WTC11 (cell line): ENCODE data around the gene ST3GAL6. TPM values are rescaled to one million over a fixed set of nuclear protein-coding genes. Genes with fewer than 3 reads are reported as not detected.

Experiments used
- ATAC-seq: fragments of 200-7000 bp; cut with Tn5 transposase; 2 replicates; pipeline ENCODE4 v1.10.0; 2021; ENCODE audit warnings: mild to moderate bottlenecking, moderate library complexity
- CTCF ChIA-PET: fragments of 300-600 bp; sonication (Branson Sonifier 250); formaldehyde crosslinking; loops from one replicate; lab custom pipeline; 2021; ENCODE audit warnings: antibody characterized with exemption; lab: Charles Lee
- POLR2A ChIA-PET: fragments of 350-600 bp; sonication (Branson Sonifier 250); formaldehyde crosslinking; loops from one replicate; lab custom pipeline; 2021; ENCODE audit warnings: antibody characterized with exemption; lab: Charles Lee
- DNase-seq: peaks from one replicate; pipeline ENCODE4 v3.0.0; 2021; ENCODE audit warnings: low spot score
- H3K27ac Mint-ChIP-seq: 2 replicates; pipeline ENCODE4 v1.8.0; 2021; ENCODE audit warnings: mixed read lengths
- H3K27me3 Mint-ChIP-seq: 2 replicates; pipeline ENCODE4 v1.8.0; 2021; ENCODE audit warnings: low read depth, mild to moderate bottlenecking, moderate library complexity, mixed read lengths
- H3K36me3 Mint-ChIP-seq: 2 replicates; pipeline ENCODE4 v1.8.0; 2021; ENCODE audit warnings: mixed read lengths
- H3K4me1 Mint-ChIP-seq: 2 replicates; pipeline ENCODE4 v1.8.0; 2022; ENCODE audit warnings: mixed read lengths
- H3K4me3 Mint-ChIP-seq: 2 replicates; pipeline ENCODE4 v1.8.0; 2021; ENCODE audit warnings: mild to moderate bottlenecking, moderate library complexity, mixed read lengths
- H3K9me3 Mint-ChIP-seq: 2 replicates; pipeline ENCODE4 v1.8.0; 2021; ENCODE audit warnings: mixed read lengths
- ARID4B ChIP-seq: sonication (generic); formaldehyde crosslinking; IDR thresholded peaks from 2 replicates; pipeline ENCODE4 v1.8.0; 2023; ENCODE audit warnings: missing genetic modification reagents, mild to moderate bottlenecking, borderline replicate concordance
- ATF3 ChIP-seq: sonication (generic); formaldehyde crosslinking; conservative IDR thresholded peaks from 2 replicates; pipeline ENCODE4 v1.8.1; 2022; ENCODE audit warnings: mild to moderate bottlenecking, missing genetic modification reagents
- ETV6 ChIP-seq: sonication (generic); formaldehyde crosslinking; IDR thresholded peaks from 2 replicates; pipeline ENCODE4 v1.8.1; 2022; ENCODE audit warnings: mild to moderate bottlenecking, missing genetic modification reagents
- GABPB1 ChIP-seq: sonication (generic); formaldehyde crosslinking; IDR thresholded peaks from 2 replicates; pipeline ENCODE4 v1.8.1; 2023; ENCODE audit warnings: mild to moderate bottlenecking, missing genetic modification reagents
- IRF2 ChIP-seq: sonication (generic); formaldehyde crosslinking; IDR thresholded peaks from 2 replicates; pipeline ENCODE4 v1.8.0; 2022; ENCODE audit warnings: low read depth, missing genetic modification reagents, borderline replicate concordance
- NFYB ChIP-seq: sonication (generic); formaldehyde crosslinking; conservative IDR thresholded peaks from 2 replicates; pipeline ENCODE4 v1.8.0; 2022; ENCODE audit warnings: low read depth, missing genetic modification reagents
- STAT6 ChIP-seq: sonication (generic); formaldehyde crosslinking; conservative IDR thresholded peaks from 2 replicates; pipeline ENCODE4 v1.8.1; 2023; ENCODE audit warnings: mild to moderate bottlenecking, low read depth, missing genetic modification reagents, moderate library complexity
- ZMAT4 ChIP-seq: fragments of 250-450 bp; sonication (Bioruptor Pico); IDR thresholded peaks from 2 replicates; pipeline ENCODE4 v1.9.0; 2021; ENCODE audit warnings: mild to moderate bottlenecking
- ZNF317 ChIP-seq: sonication (generic); formaldehyde crosslinking; IDR thresholded peaks from 2 replicates; pipeline ENCODE4 v1.8.1; 2023; ENCODE audit warnings: low read depth, mild to moderate bottlenecking, moderate library complexity, missing genetic modification reagents, borderline replicate concordance
- ZNF532 ChIP-seq: fragments of 250-450 bp; sonication (Bioruptor Pico); IDR thresholded peaks from 2 replicates; pipeline ENCODE4 v1.9.0; 2021; ENCODE audit warnings: mild to moderate bottlenecking, borderline replicate concordance
- ZNF671 ChIP-seq: fragments of 250-450 bp; sonication (Bioruptor Pico); IDR thresholded peaks from 2 replicates; pipeline ENCODE4 v1.8.0; 2021; ENCODE audit warnings: mild to moderate bottlenecking
- total RNA-seq: library from RNA; stranded (reverse); gene quantifications from 3 replicates; pipeline ENCODE4 v1.2.3, GENCODE V29; 2021

Gene ST3GAL6
- total RNA-seq, 1 experiment from 2014 or later = 8.1 TPM

- peaks cover 9% of the 10 kb centered on the region; the same call in 1 of the 2 replicates for H3K9me3 Mint-ChIP-seq
- CTCF ChIA-PET = interaction anchor here (1.6 to 1.7 kb wide), 2 partner anchors 11 to 205 kb away, joined by 5 to 6 read pairs; no protein-coding TSS in a partner anchor
- POLR2A ChIA-PET = no interaction called here
These were observed 43.4 kb downstream of the ST3GAL6 start for GRCh38 chr3:98806521-98806920.

GRCh38 chr3:98807011-98807410, 43.9 kb downstream of the ST3GAL6 start:
- DNase-seq = no peak
- ChIA-PET POLR2A (no interaction called here), CTCF (interaction anchor here (1.6 kb wide), 1 partner anchor 205 kb away, joined by 6 read pairs; no protein-coding TSS in a partner anchor)
- no peaks in the 10 kb centered on the region for H3K4me1 Mint-ChIP-seq
- no peak overlapping the region for H3K27ac Mint-ChIP-seq
- no peak overlapping the region for H3K4me3 Mint-ChIP-seq
- ATAC-seq = no peak
- no peaks in the 10 kb centered on the region for H3K27me3 Mint-ChIP-seq
- peaks cover 9% of the 10 kb centered on the region; the same call in 1 of the 2 replicates for H3K9me3 Mint-ChIP-seq
- peaks cover 67% of the 10 kb centered on the region for H3K36me3 Mint-ChIP-seq
- TF ChIP-seq ZNF317 (CRISPR knock-in tag) (no peak), ZNF671 (no peak), NFYB (CRISPR knock-in tag) (no peak), ARID4B (CRISPR knock-in tag) (no peak), IRF2 (CRISPR knock-in tag) (no peak), ZMAT4 (CRISPR knock-in tag) (no peak), ETV6 (CRISPR knock-in tag) (no peak), STAT6 (no peak)
- TF ChIP-seq, all 79 proteins: peak for 0

More at GRCh38 chr3:98806521-98806920, 43.4 kb downstream of the ST3GAL6 start:
- Mint-ChIP-seq H3K27ac (no peak overlapping the region), H3K4me3 (no peak overlapping the region), H3K4me1 (no peaks in the 10 kb centered on the region), H3K27me3 (no peaks in the 10 kb centered on the region), H3K36me3 (peaks cover 72% of the 10 kb centered on the region)
- DNase-seq = no peak
- TF ChIP-seq ATF3 (CRISPR knock-in tag) (no peak), ETV6 (CRISPR knock-in tag) (no peak), GABPB1 (no peak), ZNF532 (CRISPR knock-in tag) (no peak)
- ATAC-seq = no peak
